Measurements from ENCODE around the gene SERPINA10. TPM values are rescaled to one million over a fixed set of nuclear protein-coding genes. Genes with fewer than 3 reads are reported as not detected.

SERPINA10 gene, protein sequence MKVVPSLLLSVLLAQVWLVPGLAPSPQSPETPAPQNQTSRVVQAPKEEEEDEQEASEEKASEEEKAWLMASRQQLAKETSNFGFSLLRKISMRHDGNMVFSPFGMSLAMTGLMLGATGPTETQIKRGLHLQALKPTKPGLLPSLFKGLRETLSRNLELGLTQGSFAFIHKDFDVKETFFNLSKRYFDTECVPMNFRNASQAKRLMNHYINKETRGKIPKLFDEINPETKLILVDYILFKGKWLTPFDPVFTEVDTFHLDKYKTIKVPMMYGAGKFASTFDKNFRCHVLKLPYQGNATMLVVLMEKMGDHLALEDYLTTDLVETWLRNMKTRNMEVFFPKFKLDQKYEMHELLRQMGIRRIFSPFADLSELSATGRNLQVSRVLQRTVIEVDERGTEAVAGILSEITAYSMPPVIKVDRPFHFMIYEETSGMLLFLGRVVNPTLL
- total RNA-seq: not detected

DNA sequence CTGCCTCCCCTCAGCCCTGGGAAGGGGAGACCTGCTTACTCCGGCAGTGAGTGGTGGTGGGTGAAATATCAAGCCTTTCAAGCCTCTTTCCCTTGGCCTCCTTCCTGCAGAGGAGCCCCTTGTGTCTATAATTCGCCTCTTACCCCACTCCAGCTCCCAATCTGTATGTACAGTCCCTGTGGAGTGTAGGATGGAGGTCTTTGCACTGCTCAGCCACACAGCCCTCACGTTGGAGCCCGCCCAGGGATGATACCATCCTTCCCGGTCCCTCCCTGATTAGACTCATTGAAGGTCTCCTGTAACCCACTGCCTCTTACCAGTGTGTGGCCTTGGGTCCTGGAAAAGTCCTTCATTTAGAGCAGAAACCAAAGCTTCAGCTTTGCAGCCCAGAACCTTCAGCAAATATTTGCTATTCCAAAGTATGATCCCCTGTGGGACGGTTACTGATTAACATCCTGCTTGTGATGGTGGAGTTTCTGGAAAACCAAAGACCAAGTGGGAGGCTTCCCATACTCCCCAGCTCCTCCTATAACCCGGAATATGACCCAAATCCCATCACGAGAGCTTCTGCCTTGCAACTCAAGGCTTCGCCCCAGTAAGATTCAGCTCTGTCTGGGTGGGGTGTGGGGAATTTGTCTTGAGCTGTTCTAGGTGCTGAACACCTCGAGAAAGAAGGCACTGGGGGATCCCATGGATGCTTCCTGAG is at the start of gene SERPINA10:
TSS of gene SERPINA10 (minus strand) at position 397 of the 706 bp plus-strand sequence. CDS start 2,675 bp downstream, outside the sequence.

DNA sequence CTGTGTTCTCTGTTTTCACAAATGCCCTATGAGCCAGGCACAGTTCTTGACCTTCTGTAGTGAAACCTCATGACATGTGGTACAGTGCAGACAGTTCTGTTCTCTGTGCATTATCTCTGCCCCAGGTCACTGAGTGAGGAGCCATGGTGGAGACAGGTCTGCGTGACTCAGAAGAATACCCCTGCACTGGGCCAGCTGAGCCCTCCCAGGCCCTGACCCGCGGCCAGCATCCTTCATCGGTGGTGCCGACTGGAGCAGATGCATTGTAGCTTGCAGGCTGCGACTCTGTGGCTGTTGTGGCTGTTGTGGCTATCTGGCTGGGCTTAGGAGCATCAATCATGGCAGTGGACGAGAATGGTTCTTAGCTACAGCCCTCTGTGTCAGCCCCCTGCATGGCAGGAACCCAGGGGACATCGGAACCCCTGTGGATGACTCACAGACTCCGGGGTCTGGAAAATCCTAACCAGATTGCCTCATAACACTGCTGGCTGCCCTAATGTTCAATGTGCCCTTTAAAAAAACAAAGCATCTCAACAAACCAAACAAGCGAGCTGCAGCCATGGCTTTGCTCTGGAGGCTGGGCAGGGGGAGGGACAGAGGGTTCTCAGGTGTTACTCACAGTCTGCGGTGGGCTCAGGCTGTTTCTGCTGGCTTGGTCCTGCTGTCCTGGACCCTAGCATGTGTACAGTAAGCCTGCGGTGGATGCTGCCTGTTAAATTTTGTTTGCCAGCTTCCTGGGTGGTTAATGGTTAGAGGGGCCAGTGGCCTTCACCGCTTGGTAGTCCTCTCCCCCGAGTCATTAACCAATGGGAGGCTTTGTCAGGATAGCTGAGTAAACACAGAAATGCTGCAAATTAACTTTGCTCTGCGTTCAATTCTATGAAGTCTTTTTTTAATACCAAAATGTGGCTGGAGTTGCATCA is 29.8 kb upstream of the SERPINA10 start, which contains the start of gene SERPINA6:
TSS of gene SERPINA6 (minus strand) at position 689 of the 923 bp plus-strand sequence. CDS start 8,688 bp downstream, outside the sequence.

Other genes with a start within 250 kb of the SERPINA10 start
- gene DDX24, start 212.1 kb downstream of the SERPINA10 start, total RNA-seq: 121 TPM
- gene IFI27L1, start 212.0 kb downstream of the SERPINA10 start, total RNA-seq: 5.3 TPM
- gene IFI27, start 182.5 kb downstream of the SERPINA10 start, total RNA-seq: 8.8 TPM
- gene IFI27L2, start 163.7 kb downstream of the SERPINA10 start, total RNA-seq: 11.9 TPM
- 1.6 TPM for gene PPP4R4, start 118.9 kb downstream of the SERPINA10 start, total RNA-seq
- gene SERPINA6, start 30.1 kb upstream of the SERPINA10 start, total RNA-seq: not detected
- not detected for gene SERPINA2, start 73.4 kb upstream of the SERPINA10 start, total RNA-seq
- 1.9 TPM for gene SERPINA1, start 95.3 kb upstream of the SERPINA10 start, total RNA-seq
- not detected for gene SERPINA11, start 159.5 kb upstream of the SERPINA10 start, total RNA-seq
- not detected for gene SERPINA9, start 182.9 kb upstream of the SERPINA10 start, total RNA-seq
- not detected for gene SERPINA12, start 216.2 kb upstream of the SERPINA10 start, total RNA-seq